Stimulated activated CD8-positive, alpha-beta memory T cell treated with anti-CD3 and anti-CD28 coated beads, Interleukin-15, amount 100 ng/mL, for 48 hours (primary cell): ENCODE measurements around the gene FAM81B.
"Not testable (repeated sequence)": the region's sequence is repeated elsewhere in the genome, so short reads cannot be mapped to it uniquely, and the experiment has no call there.

ENCODE experiments used
- DNase-seq, 2 donors: peaks; one replicate each; pipeline ENCODE4 v3.0.0-alpha.2; 2020; ENCODE audit warnings: low read depth in 2 of 2

FAM81B gene, protein sequence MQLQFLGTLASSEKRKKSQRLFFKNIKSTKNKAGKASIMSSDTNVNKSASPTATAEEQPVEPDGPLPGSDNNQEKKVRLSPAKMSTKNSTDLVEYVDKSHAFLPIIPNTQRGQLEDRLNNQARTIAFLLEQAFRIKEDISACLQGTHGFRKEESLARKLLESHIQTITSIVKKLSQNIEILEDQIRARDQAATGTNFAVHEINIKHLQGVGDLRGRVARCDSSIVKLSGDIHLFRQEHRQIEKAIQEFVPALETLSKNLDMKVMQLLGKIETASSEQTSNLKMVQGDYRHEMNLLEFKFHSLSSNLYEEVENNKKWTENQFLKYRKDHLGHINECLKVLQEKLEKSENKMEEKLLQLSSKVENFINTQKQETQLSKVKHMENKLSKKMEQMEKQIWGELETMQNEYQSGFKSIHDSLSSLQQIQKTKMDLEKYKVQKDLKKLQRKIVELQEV

DNA sequence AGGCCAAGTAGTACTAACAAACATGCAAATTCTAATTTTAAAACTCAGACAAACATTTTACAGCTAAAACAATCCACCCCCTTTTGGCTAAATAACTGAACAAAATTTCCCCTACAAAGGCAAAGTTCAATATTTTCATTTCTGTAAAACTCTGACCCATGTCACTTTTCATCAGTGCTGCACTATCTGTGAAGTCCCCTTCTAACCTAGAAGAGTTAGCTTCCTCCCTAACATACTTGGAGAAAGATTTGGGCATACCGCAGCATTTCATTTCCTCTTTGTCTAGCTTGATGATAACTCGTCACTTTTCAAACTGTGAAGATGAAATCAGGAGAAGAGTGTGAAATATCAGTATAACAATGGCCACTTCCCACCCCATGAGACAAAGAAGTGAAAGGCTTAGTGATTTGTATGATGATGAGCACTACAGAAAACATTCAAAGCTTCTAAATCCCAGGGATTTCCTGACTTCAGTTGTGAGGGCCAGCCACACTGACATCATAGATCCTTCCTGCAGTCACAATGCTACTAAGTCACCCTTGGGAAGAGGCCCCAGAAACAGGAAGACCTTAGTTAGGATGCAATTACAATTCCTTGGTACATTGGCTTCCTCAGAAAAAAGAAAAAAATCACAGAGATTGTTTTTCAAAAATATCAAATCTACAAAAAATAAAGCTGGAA lies at the start of gene FAM81B:
Gene FAM81B (plus strand): TSS at position 555 of the 681 bp plus-strand sequence. CDS start 24 bp downstream, at position 579.
- no peak for DNase-seq

DNA sequence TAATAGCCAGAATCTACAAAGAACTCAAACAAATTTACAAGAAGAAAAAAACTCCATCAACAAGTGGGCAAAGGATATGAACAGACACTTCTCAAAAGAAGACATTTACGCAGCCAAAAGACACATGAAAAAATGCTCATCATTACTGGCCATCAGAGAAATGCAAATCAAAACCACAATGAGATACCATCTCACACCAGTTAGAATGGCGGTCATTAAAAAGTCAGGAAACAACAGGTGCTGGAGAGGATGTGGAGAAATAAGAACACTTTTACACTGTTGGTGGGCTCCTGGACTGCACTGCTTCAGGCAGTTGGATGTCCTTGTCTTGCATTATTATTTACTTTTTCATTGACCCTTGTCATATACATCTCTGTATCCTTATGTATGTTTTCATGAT lies 49.7 kb upstream of the FAM81B start:
- DNase-seq, result not testable (repeated sequence)

DNA sequence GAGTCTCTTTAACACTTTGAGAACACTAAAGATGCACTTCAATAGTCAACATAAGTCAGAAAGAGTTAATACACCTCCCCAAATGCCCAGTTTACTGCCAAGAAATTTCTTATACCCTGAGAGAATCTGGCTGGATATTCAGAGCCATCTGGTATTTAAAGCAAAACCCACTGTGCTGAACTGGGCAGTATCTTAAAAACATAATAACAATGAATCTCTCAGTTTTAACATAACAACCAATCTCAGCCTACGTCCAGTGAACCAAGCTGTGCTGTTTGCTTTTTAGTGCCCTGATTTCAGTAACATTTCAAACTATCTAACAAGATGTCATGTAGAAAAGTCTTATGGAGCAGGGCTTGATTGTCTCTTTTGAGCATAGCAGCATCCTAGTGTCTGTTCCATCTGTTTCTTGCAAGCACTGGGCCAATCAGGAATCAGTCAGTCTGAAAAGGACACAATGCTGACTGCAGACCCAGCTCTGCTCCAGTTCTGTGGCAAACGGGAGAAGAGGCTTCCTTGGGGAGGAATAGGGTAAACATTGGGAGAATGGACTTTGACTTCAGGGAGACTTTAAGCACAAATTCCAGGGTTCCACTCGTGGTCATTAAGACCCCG lies 43.6 kb upstream of the FAM81B start:
- no peak for DNase-seq

DNA sequence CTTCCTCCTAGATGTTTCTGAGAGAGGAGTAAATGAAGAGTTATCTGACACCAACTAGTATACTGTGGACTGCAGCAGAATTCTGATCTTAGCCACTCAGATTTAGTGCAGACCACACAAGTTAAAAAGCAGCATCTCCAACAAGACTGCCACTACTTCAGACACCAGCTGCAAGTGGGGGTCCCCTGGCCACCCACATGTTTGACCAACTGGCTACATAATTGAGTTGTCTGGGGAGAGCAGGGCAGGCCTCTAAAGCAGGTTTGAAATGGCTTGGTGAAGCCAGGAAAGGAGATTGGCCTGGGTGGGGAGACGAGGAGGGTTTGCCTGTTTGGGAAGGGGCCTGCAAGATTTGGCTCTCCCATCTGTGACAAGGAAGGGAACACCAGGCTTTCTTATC lies 40.5 kb upstream of the FAM81B start:
- no peak for DNase-seq

DNA sequence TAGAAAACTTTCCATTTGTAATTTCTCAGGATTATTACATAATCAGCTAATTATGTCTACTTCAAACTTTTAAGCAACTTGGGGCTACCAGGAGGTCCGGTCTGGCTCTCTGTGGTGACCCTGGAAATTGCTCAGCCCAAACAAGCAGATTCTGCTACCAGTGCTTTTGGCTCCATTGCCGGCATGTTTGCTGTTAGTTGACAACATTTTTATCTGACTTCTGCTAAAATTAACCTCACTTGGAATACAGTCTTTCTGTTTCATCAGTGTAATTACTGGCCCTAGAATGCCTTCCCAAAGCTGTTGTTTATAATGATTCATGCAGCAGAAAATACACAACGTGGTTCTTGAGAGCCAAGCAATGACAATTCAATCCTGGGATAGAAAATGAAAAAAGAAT lies 38.5 kb upstream of the FAM81B start:
- DNase-seq, result no peak

DNA sequence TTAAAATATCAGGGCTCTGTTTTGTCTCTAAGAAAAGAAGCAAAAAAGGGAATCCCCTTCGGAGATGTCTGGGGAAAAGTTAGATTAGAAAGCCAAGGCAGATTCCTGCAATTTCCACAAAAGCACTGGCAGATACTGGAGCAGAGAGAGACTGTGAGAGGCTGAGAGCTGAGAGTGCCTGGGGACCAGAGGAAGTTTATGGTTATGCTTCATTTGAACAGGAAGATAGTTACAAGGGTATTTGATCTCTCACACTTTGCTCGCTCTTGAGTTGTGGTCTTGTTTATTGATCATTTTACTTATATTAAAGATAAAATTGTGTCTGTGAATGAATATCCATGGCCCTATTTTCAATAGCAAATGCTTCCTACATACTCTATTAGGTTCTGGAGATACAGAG lies 32.8 kb upstream of the FAM81B start:
- DNase-seq, result no peak

DNA sequence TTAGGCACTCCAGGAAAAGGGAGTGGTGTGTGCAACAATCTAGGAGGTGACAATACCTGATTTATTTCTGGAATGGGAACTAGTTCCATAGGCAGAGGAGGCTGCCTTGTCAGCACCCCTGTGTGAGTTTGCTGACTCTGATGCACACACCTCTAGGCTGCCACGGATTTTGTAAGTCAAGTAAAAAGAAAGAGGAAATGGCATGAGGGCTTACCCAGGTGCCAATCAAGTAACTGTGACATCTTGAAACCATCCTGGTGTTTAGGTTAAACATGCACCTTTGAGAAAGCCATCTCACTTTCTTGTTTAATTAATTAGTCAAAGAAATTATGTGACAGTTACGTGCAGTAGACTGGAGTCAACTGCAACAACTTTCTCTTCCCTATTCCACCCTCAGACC lies 32.3 kb upstream of the FAM81B start:
- DNase-seq, result no peak

DNA sequence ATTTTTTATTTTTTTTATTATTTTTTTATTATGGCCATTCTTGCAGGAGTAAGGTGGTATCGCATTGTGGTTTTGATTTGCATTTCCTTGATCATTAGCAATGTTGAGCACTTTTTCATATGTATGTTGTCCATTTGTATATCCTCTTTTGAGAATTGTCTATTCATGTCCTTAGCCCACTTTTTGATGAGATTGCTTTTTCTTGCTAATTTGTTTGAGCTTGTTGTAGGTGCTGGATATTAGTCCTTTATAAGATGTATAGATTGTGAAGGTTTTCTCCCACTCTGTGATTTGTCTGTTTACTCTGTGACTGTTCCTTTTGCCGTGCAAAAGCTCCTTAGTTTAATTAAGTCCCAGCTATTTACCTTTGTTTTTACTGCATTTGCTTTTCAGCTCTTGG lies 30.5 kb upstream of the FAM81B start:
- not testable (repeated sequence) for DNase-seq

DNA sequence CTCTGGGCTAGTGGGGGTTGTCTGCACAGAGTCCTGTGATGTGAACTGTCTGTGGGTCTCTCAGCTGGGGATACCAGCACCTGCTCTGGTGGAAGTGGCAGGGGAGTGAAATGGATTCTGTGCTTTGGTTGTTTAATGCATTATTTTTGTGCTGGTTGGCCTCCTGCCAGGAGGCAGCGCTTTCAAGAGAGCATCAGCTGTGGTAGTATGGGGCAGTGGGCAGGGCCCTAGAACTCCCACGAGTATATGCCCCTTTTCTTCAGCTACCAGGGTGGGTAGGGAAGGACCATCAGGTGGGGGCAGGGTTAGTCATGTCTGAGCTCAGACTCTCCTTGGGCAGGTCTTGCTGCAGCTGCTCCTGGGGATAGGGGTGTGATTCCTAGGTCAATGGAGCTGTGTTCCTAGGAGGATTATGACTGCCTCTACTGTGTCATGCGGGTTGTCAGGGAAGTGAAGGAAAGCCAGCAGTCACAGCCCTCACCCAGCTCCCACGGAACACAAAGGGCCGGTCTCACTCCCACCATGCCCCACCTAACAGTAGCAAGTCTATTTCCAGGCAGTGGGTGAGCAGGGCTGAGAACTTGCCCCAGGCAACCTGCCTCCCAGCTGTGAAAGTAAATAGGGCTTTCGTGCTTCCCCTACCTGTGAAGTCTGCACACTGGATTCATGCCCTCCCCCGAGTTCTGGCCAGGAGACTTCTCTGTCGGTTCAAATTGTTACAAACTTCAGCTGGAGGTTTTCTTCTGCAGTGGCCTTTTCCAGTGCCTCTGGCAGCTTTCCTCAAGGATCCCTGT lies 25.7 kb upstream of the FAM81B start:
- DNase-seq, result no peak

DNA sequence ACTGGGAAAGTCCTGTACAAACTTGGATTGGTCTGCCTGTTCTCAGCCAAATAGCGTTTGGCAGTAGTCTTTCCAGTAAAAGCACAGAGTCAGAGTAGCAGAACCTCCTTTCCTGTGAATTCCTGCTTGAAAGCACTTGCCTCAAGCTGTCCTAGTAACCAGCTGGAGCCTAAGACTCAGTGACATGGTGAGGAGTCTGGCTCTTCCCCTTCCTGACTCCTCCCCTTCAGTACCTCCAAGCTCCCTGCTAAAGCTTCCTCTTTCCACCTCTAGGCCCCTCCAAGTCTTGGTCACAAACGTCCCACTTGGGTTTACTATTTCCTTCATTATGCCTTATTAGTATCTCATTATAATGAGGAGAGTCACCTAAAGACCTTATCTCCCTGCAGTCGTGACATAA lies 21.4 kb upstream of the FAM81B start:
- no peak for DNase-seq

DNA sequence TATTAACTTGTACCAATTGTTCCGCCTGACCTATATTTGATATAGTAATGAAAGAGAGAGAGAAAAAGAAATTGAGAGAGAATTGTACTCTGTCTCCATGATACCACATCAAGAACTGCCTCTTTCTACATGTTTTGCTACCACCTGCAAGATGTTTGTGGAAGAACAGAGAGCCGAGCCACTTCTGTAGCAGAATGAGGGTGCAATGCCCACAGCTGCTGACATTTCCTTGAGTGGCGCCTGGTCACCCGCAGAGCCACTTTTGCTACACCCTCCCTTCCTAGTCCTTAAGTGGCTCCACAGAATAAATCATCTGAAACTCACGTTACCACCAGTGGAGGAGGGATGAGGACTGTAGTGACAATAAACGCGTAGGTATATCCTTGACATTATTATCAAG lies 17.1 kb upstream of the FAM81B start:
- DNase-seq, result no peak

DNA sequence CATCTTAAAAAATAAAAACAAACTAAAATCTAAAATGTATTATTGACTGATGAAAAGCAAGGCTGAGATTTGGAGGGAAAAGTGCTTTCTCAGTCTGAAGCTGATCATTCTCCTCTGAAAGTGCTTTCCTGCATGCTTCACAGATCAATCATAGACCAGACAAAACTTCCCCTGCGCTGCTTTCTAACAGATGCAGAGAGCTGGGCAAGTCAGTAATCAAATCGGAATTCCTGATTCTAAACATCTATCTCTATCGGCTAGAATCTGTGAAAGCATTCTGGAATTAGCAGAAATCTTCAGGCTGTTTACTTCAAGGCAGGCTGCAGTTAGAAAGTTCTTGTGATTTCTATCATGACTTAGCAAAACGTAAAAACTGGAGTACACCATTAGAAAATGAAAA lies 15.6 kb upstream of the FAM81B start:
- no peak for DNase-seq

DNA sequence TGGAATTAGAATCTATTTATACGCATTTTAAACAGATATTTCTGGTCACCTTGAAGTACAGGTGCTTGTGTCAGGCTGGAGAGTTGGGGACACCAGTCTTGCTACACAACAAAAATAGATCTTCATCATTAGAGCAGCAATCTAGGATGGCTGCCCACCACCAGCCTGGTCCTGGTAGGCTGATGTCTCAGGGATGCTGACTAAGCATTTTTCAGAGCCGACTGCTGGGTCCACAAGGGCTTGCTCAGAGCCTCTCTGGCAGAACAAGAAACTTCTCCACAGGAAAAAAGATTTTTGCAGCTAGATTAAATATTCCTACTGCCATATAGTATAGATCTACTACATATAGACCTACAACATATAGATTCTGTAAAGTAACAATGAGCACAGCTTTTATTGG lies 12.0 kb upstream of the FAM81B start:
- no peak for DNase-seq

DNA sequence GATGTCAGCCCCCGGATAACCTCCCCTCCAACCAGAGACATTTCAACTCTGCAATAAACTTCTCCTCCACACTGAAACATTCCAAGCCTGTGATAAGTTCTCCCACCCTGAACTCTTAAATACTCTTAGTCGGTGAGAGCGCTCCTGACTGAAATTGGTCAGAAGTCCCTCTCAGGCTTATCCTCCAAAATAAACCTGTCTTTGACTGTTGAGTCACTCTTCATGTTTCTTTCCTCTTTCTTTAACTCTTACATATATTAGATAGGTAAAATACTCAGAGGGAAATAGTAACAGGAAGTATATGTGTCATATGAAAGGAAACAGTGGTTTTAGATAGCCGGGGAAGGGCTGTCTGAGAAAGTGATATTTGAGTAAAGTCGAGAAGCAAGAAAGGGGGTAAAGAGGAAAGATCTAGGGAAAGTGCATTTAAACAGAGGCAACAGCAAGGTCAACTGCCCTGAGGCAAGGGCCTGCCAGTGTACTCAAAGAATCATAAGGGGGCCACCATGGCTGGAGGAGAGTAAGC lies 11.0 kb upstream of the FAM81B start:
- DNase-seq, result no peak

DNA sequence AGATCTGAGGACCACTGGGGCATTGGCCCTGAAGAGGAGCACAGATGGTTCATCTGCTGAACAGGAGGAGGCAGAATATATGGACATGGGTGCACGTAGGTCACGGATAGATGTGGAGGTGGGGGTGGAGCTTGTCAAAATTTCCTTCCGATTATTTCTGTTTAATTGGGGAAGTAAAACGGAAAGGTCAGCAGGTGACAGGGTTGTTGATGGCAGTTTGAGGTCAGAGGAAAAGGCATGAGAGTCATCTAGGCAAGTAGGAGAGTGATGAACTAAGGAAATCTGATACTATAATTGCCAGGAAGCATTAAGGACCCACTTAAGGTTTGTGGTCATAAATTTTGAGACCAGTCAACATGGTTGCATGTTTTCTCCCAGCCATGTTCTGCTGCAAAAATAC lies 8.4 kb upstream of the FAM81B start:
- no peak for DNase-seq

DNA sequence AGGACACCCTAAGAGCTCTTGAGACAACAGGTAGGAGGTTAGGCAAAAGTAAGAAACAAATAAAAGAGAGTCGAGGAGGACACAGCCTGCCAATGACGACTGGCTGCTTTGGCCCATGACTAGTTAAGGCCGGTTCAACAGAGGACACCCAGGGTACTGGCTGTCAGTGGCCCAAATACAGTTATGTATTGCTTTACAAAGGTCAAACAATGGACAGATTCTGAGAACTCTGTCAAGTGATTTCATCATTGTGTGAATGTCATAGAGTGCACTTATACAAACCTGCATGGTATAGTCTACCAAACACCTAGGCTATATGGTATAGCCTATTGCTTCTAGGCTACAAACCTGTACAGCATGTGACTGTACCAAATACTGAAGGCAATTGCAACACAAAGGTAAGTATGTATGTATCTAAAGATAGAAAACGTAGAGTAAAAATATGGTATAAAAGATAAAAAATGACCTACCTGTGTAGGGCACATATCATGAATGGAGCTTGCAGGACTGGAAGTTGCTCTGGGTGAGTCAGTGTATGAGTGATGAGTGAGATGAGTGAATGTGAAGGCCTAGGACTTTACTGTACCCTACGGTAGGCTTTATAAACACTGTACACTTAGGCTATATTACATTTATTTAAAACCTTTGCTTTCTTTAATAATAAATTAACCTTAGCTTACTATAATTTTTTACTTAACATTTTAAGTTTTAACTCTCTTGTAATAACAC lies 6.5 kb upstream of the FAM81B start:
- no peak for DNase-seq

DNA sequence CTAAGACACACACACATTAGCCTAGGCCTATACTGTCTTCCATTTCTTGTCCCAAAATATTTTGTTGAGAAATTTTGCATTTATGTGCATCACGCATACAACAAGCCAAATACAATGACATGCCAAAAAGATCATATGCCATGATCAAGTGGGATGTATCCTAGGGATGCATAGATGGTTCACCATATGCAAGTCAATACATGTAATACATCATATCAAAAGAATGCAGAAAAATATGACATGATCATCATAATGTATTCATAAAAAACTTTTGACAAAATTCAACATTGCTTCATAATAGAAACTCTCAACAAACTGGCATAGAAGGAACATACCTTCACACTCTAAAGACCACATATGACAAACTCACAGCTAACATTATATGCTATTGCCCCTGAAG lies 5.8 kb upstream of the FAM81B start:
- no peak for DNase-seq

DNA sequence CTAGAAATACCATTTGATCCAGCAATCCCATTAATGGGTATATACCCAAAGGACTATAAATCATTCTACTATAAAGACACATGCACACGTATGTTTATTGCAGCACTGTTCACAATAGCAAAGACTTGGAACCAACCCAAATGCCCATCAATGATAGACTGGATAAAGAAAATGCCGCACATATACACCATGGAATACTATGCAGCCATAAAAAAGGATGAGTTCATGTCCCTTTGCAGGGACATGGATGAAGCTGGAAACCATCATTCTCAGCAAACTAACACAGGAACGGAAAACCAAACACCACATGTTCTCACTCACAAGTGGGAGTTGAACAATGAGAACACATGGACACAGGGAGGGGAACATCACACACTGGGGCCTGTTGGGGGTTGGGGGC lies 799 bp downstream of the FAM81B start:
- not testable (repeated sequence) for DNase-seq

DNA sequence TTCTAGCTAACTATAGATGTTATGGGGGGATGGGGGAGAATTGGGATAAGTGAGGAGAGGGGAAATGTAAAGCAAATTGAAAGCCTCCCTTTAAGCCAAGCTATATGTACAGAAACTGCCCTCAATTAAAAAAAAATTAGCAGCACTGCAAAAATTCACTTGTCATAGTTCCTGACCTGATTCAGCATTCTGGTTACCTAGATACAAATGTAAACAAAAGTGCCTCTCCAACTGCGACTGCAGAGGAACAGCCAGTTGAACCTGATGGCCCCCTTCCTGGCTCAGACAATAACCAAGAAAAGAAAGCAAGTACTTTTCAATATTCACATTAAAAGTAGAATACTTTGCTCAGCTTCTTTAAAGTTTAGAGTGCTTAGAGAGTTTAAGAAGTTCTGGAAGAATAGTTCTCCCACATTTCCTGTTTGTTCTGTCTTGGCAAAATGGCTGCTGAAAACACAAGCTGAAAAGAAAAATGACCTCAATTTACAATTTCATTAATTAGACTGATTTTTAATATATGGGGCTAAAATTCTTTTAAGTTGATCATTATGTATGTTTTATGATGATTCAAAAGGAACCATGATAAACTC lies 1.5 kb downstream of the FAM81B start:
- no peak for DNase-seq

DNA sequence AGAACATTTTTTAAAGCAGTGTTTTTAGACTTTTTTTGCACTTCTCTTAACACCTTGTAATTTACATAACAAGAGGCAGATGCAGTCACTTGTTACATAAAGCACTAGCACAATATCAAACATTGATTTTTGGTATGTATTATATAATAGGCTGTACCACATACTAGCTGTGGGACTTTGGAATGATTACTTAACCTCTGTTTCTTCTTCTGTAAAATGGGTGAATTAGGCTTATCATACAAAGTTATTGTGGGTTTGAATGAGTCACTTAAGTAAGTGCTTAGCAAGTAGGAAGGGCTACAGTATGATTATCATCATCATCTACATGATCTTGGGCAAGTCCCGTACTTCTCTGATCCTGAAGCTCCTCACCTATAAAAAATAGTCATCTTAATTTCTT lies 2.1 kb downstream of the FAM81B start:
- DNase-seq, result no peak

DNA sequence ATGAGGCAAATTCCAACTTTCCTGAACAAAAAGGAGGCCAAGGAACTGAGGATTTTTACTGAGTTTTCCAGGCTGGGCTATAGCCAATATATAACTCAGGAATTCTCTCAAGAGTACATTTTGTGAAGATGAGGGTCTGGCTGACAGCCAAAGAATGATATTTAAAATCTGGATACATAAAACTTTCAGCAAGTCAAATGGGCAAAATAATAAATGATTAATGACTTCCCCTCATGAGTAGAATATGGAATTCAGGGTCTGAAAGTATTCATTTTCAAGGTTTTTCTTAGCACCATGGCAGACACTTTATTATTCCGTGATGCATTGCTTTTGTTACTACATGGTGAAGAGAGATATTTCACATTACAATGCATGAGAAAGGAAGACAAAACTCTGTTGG lies 7.8 kb downstream of the FAM81B start:
- no peak for DNase-seq
